ENCODE data around the gene CDKN1C.

CDKN1C gene

DNA sequence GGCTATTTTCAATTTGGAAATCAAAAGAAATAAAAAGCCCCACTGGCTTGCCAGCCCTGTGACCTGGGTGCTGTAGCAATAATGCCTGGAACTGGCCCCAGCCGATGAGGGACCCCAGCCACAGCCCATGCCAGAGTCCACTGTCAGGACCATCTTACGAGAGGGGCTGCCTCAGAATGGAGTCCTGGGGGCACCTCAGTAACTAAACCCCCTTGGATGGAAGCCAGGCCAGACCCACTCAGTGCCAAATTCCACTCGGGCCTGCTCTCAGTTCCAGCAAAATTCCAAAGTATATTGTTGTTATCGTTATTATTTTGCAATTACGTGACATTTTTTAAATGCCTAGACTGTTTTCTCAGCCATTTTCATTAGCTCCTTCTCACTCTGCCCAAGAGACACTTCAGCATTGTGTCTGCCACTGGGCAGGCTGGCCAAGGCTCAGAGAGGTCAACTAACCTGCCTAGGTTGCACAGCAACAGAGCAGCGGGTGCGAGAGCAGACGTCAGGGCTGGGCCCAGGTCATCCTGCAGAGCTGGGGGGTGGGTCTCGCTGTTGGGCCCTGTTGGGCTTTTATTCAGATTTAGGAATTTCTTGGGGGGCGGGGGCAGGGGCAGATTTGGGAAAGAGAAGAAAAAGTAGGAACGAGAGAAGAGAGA lies 19.5 kb downstream of the CDKN1C start:
- POLR2A ChIA-PET, result no interaction called here
- TF ChIP-seq, protein P1, sequence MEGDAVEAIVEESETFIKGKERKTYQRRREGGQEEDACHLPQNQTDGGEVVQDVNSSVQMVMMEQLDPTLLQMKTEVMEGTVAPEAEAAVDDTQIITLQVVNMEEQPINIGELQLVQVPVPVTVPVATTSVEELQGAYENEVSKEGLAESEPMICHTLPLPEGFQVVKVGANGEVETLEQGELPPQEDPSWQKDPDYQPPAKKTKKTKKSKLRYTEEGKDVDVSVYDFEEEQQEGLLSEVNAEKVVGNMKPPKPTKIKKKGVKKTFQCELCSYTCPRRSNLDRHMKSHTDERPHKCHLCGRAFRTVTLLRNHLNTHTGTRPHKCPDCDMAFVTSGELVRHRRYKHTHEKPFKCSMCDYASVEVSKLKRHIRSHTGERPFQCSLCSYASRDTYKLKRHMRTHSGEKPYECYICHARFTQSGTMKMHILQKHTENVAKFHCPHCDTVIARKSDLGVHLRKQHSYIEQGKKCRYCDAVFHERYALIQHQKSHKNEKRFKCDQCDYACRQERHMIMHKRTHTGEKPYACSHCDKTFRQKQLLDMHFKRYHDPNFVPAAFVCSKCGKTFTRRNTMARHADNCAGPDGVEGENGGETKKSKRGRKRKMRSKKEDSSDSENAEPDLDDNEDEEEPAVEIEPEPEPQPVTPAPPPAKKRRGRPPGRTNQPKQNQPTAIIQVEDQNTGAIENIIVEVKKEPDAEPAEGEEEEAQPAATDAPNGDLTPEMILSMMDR (IDR thresholded peaks at IDR 0.05; ENCODE audit: insufficient read depth, low read length, missing control alignments), result no peak
- DNase-seq (ENCODE audit: low read depth, low spot score), result no peak
- H3K4me3 ChIP-seq (ENCODE audit: low read depth, low read length), result no peak overlapping the region
- CTCF ChIA-PET, result no interaction called here

DNA sequence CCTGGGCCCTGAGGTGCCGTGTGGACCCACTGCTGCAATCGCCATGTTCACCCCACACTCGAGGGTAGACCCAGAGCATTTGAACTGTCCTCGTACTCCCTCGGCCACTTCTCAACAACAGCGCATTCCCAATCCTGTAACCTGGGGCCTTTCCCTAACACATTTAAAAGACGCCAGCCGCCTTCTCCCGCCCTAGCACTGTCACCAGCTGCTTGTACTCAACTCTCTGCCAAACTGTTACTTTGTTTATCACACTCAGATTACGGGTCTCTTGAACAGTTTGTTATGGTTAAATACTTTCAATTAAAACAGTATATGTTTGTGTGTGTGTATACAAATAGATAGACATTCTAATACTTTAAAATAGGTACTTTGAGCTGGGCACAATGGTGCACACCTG lies 20.7 kb downstream of the CDKN1C start:
- DNase-seq (ENCODE audit: low read depth, low spot score), result no peak
- POLR2A ChIA-PET, result no interaction called here
- TF ChIP-seq, protein P1 (IDR thresholded peaks at IDR 0.05; ENCODE audit: insufficient read depth, low read length, missing control alignments), result no peak
- no peak overlapping the region for H3K4me3 ChIP-seq (ENCODE audit: low read depth, low read length)
- CTCF ChIA-PET, result no interaction called here

DNA sequence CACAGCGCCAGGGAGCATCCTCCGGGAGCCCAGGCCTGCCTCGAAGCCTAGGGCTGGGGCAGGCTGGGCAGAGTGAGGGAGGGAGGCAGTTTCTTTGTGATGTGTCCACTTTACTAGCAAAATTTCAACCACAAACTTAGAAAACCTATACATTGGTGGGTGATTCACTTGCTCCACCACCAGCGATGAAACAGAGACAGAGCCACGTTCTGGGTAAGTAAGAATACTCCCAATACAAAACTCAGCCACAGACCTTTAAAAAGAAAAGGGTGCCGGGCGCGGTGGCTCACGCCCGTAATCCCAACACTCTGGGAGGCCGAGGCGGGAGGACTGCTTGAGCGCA lies 22.3 kb downstream of the CDKN1C start:
- no peak overlapping the region for H3K4me3 ChIP-seq (ENCODE audit: low read depth, low read length)
- TF ChIP-seq, protein P1 (IDR thresholded peaks at IDR 0.05; ENCODE audit: insufficient read depth, low read length, missing control alignments), result no peak
- CTCF ChIA-PET, result no interaction called here
- POLR2A ChIA-PET, result no interaction called here
- no peak for DNase-seq (ENCODE audit: low read depth, low spot score)

DNA sequence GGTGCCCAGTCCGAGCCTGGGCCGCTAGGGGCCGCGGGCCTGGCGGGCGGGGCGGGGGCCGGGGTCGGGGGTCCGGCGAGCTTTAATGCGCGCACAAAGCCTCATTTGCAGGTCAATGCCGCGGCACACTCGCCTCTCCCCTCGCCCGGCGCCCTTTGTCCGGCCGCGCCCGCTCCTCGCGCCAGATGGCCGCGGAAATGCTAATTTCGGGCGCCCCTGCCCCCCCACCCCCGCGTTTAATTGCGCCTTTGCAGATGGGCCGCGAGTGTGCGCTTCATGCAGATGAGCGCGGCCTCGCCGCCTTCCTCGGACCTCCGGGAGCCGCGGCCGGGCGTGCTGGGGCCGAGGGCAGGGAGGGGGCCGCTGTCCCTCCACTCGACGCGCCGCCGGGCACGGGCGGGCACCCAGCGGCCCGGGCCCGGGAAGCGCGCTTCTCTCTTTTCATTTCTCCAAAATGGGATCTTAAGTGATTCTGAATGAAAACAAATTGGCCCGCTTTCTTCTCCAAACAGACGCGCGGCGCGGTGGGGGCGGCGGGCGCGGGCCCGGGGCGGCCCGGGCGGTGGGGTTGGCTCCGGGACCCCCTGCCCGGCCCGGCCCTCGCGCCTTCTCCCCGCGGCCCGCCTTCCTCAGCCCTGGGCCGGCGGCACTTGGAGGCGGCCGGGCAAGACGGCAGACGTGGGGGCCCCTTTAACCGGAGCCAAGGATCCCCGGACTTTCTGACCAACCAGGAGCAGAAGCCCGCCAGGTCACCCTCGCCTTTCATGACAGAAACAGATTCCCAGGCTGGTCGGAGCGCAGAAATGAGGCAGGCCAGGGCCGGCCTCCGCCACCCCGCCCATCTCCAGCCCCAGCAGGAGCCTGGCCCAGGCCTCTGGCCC lies 22.9 kb downstream of the CDKN1C start:
- no peak overlapping the region for H3K4me3 ChIP-seq (ENCODE audit: low read depth, low read length)
- TF ChIP-seq, protein P1 (IDR thresholded peaks at IDR 0.05; ENCODE audit: insufficient read depth, low read length, missing control alignments), result no peak
- no peak for DNase-seq (ENCODE audit: low read depth, low spot score)
- POLR2A ChIA-PET, result no interaction called here
- CTCF ChIA-PET, result no interaction called here

DNA sequence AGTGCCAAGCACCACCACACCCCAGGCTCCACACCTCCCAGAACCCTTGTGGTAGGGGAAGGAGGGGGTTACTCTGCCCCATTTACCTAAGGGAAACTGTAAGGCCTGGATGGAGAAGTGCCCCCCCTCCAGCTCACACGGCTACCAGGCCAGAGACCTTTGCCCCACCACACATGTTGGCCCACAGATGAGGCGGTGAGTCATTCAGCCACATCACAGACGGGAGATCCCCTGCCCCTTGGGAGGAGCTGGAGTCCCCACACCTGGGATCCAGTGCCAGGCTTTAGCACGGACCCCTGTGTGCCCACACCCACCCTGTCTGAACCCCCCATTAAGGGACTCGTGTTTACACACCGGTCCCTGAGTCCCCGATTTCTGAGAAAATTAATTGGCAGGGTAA lies 24.9 kb downstream of the CDKN1C start:
- TF ChIP-seq, protein P1 (IDR thresholded peaks at IDR 0.05; ENCODE audit: insufficient read depth, low read length, missing control alignments), result no peak
- ChIA-PET POLR2A (no interaction called here), CTCF (no interaction called here)
- DNase-seq (ENCODE audit: low read depth, low spot score), result no peak
- H3K4me3 ChIP-seq (ENCODE audit: low read depth, low read length), result no peak overlapping the region

DNA sequence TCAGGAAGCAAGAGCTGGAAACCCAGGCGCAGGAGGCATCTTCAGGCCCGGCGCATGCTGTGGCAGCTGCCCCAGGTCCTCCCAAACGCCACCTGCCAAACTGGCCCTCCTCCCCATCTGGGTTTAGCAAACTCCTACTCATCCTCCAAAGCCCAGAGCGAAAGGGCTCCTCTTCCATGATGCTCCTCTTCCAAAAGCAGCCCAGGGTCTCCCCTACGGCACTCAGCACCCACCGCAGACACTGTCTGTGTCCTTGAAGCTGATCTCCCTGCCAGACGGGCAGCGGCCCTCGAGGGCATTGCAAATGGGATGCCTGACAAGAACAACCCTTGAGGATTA lies 25.9 kb downstream of the CDKN1C start:
- CTCF ChIA-PET, result no interaction called here
- POLR2A ChIA-PET, result no interaction called here
- TF ChIP-seq, protein P1 (IDR thresholded peaks at IDR 0.05; ENCODE audit: insufficient read depth, low read length, missing control alignments), result no peak

More for the DNA sequence above, 25.9 kb downstream of the CDKN1C start:
- no peak overlapping the region for H3K4me3 ChIP-seq (ENCODE audit: low read depth, low read length)
- no peak for DNase-seq (ENCODE audit: low read depth, low spot score)

All from AG04449 (cell line).